Measurements from ENCODE around the gene S100PBP.

DNA sequence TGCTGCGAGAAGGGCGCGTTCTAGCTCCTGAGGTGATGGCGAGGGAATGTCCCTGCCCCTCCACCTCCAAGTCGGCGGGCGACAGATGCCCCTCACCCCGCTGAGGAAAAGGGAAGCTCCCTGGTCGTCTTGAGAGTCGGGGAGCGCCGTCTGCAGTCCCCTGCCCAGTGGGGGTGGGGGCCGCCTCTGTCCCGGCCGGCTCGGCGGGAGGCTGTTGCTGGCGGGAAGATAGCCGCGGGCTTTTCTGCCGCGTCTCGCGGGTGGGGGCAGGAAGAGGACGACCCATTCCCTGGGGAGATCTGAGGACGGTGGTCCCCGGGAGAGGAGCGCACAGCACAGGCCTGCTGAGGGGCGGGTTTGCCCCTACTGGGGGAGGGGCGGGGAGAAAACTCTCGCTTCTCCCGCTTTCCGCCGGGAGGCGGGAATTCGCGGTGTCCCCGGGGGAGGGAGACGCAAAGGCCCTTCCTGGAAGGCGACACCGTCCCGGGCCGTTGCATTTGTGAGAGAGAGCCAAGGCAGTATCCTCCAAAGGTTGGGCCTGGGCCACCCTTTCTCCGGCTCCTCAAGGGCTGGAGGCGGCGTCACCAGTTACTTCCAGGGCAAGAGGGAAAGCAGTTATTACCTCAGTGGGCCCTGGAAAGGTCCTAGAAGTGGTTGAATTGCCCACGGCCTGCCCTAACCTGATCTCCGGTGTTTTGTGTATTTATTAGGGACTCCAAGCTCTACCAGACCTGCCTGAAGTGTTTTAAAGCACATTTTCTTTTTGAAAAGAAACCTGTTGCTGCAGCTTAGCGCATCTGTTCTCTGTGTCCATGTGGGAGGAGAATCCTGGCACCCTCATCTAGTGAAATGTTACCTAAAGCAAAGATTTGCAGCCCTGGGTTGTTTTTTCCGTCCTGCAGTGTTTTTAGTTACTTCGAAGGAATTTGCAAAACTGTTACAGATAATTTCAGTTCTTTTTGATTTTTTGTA, 648 bp downstream of the S100PBP start:
- TF ChIP-seq, protein P1, sequence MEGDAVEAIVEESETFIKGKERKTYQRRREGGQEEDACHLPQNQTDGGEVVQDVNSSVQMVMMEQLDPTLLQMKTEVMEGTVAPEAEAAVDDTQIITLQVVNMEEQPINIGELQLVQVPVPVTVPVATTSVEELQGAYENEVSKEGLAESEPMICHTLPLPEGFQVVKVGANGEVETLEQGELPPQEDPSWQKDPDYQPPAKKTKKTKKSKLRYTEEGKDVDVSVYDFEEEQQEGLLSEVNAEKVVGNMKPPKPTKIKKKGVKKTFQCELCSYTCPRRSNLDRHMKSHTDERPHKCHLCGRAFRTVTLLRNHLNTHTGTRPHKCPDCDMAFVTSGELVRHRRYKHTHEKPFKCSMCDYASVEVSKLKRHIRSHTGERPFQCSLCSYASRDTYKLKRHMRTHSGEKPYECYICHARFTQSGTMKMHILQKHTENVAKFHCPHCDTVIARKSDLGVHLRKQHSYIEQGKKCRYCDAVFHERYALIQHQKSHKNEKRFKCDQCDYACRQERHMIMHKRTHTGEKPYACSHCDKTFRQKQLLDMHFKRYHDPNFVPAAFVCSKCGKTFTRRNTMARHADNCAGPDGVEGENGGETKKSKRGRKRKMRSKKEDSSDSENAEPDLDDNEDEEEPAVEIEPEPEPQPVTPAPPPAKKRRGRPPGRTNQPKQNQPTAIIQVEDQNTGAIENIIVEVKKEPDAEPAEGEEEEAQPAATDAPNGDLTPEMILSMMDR (IDR thresholded peaks at IDR 0.05 in 8 of 11, conservative IDR thresholded peaks at IDR 0.05 in 3 of 11), result peak in 1 of 11 experiments; percentile 22
- TF ChIP-seq POLR2AphosphoS5 (IDR thresholded peaks at IDR 0.05), result peak in 2 of 3 donors; percentile 10 to 59
